DMS114 treated with DMSO at 0.1 percent for 48 hours (cell line): ENCODE results near the gene VEZF1.
A peak's percentile ranks its signal among the peaks of the same experiment; 100 is the strongest.
"Not testable (repeated sequence)": the region's sequence is repeated elsewhere in the genome, so short reads cannot be mapped to it uniquely, and the experiment has no call there.

Experiments used
- DNase-seq: peaks from one replicate; lab custom pipeline; 2025; ENCODE audit not compliant: unreplicated experiment; lab: John Stamatoyannopoulos, UW

Gene VEZF1

GRCh38 chr17:57975044-57975443, 13.0 kb downstream of the VEZF1 start:
- no peak for DNase-seq

GRCh38 chr17:57974053-57974824, 13.8 kb downstream of the VEZF1 start:
- DNase-seq: not testable (repeated sequence)

- DNase-seq: no peak
These were observed 15.9 kb downstream of the VEZF1 start for GRCh38 chr17:57972151-57972550.

- DNase-seq: no peak
These were observed 16.5 kb downstream of the VEZF1 start for GRCh38 chr17:57971572-57971971.

GRCh38 chr17:57970710-57971109, 17.3 kb downstream of the VEZF1 start:
- no peak for DNase-seq

GRCh38 chr17:57968456-57968855, 19.6 kb downstream of the VEZF1 start:
- DNase-seq: no peak

- DNase-seq: no peak
These were observed 21.2 kb downstream of the VEZF1 start for GRCh38 chr17:57966875-57967274.

GRCh38 chr17:57966246-57966645, 21.8 kb downstream of the VEZF1 start:
- no peak for DNase-seq

- no peak for DNase-seq
These were observed 22.4 kb downstream of the VEZF1 start for GRCh38 chr17:57965521-57966160.

GRCh38 chr17:57963149-57963511, 24.9 kb downstream of the VEZF1 start:
- DNase-seq: no peak

GRCh38 chr17:57962279-57963148, 25.5 kb downstream of the VEZF1 start:
- DNase-seq: no peak

- DNase-seq: no peak
These were observed 28.1 kb downstream of the VEZF1 start for GRCh38 chr17:57959929-57960328.

- DNase-seq: not testable (repeated sequence)
These were observed 29.7 kb downstream of the VEZF1 start for GRCh38 chr17:57958391-57958790.

- no peak for DNase-seq
These were observed 30.2 kb downstream of the VEZF1 start for GRCh38 chr17:57957886-57958285.

- no peak for DNase-seq
These were observed 30.8 kb downstream of the VEZF1 start for GRCh38 chr17:57957120-57957850.

GRCh38 chr17:57956291-57957119, 31.5 kb downstream of the VEZF1 start:
- DNase-seq: no peak

GRCh38 chr17:57955183-57955931, 32.7 kb downstream of the VEZF1 start, which contains the start of gene CUEDC1:
Gene CUEDC1, minus strand, starts transcription at chr17:57955412. Its CDS starts 69,848 bp downstream, at chr17:57885564.
- peak; percentile 34 for DNase-seq

GRCh38 chr17:57954397-57955182, 33.5 kb downstream of the VEZF1 start:
- DNase-seq: peak; percentile 17
